Fibroblast of lung (primary cell): ENCODE measurements around the gene ZCCHC14.
"Not testable (repeated sequence)": the region's sequence is repeated elsewhere in the genome, so short reads cannot be mapped to it uniquely, and the experiment has no call there.

ENCODE experiments used
- EZH2 ChIP-seq: IDR thresholded peaks from 2 replicates; pipeline ENCODE4 v1.5.1; 2012; ENCODE audit warnings: low read length, control low read depth, mild to moderate bottlenecking; ENCODE audit errors: missing control alignments
- TF ChIP-seq, protein P1 (sequence below), 2 donors: IDR thresholded peaks in 1 of 2; conservative IDR thresholded peaks in 1 of 2; 1 replicate in 1 of 2; 2 replicates in 1 of 2; pipeline ENCODE4 v1.5.1; 2011 to 2012; ENCODE audit warnings: low read length in 2 of 2, control low read depth in 1 of 2, inconsistent platforms in 1 of 2, low read depth in 1 of 2, mild to moderate bottlenecking in 1 of 2

- TF ChIP-seq, protein P1, sequence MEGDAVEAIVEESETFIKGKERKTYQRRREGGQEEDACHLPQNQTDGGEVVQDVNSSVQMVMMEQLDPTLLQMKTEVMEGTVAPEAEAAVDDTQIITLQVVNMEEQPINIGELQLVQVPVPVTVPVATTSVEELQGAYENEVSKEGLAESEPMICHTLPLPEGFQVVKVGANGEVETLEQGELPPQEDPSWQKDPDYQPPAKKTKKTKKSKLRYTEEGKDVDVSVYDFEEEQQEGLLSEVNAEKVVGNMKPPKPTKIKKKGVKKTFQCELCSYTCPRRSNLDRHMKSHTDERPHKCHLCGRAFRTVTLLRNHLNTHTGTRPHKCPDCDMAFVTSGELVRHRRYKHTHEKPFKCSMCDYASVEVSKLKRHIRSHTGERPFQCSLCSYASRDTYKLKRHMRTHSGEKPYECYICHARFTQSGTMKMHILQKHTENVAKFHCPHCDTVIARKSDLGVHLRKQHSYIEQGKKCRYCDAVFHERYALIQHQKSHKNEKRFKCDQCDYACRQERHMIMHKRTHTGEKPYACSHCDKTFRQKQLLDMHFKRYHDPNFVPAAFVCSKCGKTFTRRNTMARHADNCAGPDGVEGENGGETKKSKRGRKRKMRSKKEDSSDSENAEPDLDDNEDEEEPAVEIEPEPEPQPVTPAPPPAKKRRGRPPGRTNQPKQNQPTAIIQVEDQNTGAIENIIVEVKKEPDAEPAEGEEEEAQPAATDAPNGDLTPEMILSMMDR (conservative IDR thresholded peaks at IDR 0.05 in 1 of 2, IDR thresholded peaks at IDR 0.05 in 1 of 2; ENCODE audit: low read depth in 1 of 2, low read length in 2 of 2), result not testable (repeated sequence)
- not testable (repeated sequence) for TF ChIP-seq EZH2
These were observed 4.4 kb upstream of the ZCCHC14 start for GRCh38 chr16:87497023-87497766.
